Astrocyte (in vitro differentiated cells and primary cell): ENCODE results near the gene GHITM. TPM values are rescaled to one million over a fixed set of nuclear protein-coding genes. Genes with fewer than 3 reads are reported as not detected.
"Not testable (repeated sequence)": the region's sequence is repeated elsewhere in the genome, so short reads cannot be mapped to it uniquely, and the experiment has no call there.

ENCODE experiments used
- DNase-seq: peaks from one replicate; pipeline ENCODE4 v3.0.0-alpha.2; 2010; ENCODE audit warnings: low read depth
- FAIRE-seq: peaks from 2 replicates; lab custom pipeline; 2011; peaks lifted over from hg19 to GRCh38; lab: Jason Lieb, UNC
- H2AFZ ChIP-seq: 2 replicates; pipeline ENCODE4 v1.6.0; 2012; ENCODE audit warnings: low read depth, low read length, inconsistent platforms
- H3K27ac ChIP-seq: 2 replicates; pipeline ENCODE4 v1.5.1; 2011; ENCODE audit warnings: low read depth, low read length, inconsistent platforms
- H3K27me3 ChIP-seq: 2 replicates; pipeline ENCODE4 v1.6.0; 2011; ENCODE audit warnings: low read length, inconsistent platforms; ENCODE audit not compliant: insufficient read depth
- H3K36me3 ChIP-seq: 2 replicates; pipeline ENCODE4 v1.5.1; 2011; ENCODE audit warnings: low read length, inconsistent platforms; ENCODE audit not compliant: insufficient read depth
- H3K4me1 ChIP-seq: 2 replicates; pipeline ENCODE4 v1.5.1; 2011; ENCODE audit warnings: low read length, inconsistent platforms; ENCODE audit not compliant: insufficient read depth
- H3K4me2 ChIP-seq: 2 replicates; pipeline ENCODE4 v1.6.0; 2012; ENCODE audit warnings: low read length, inconsistent platforms
- H3K4me3 ChIP-seq: 2 replicates; pipeline ENCODE4 v1.5.1; 2011; ENCODE audit warnings: low read depth, mild to moderate bottlenecking, low read length, inconsistent platforms; ENCODE audit not compliant: insufficient read depth
- H3K79me2 ChIP-seq: 2 replicates; pipeline ENCODE4 v1.6.0; 2012; ENCODE audit warnings: mild to moderate bottlenecking, low read length, inconsistent platforms; ENCODE audit not compliant: insufficient read depth
- H3K9ac ChIP-seq: 2 replicates; pipeline ENCODE4 v1.6.0; 2012; ENCODE audit warnings: mild to moderate bottlenecking, low read length, inconsistent platforms
- H3K9me3 ChIP-seq: 2 replicates; pipeline ENCODE4 v1.5.1; 2012; ENCODE audit warnings: low read depth, mild to moderate bottlenecking, low read length, inconsistent platforms; ENCODE audit not compliant: insufficient read depth
- H4K20me1 ChIP-seq: 2 replicates; pipeline ENCODE4 v1.6.0; 2012; ENCODE audit warnings: low read length, inconsistent platforms; ENCODE audit not compliant: insufficient read depth
- H3K27ac Mint-ChIP-seq: one replicate; pipeline ENCODE4 v1.8.0; 2021; ENCODE audit warnings: mild to moderate bottlenecking, mixed read lengths; ENCODE audit not compliant: unreplicated experiment
- H3K27me3 Mint-ChIP-seq: one replicate; pipeline ENCODE4 v1.8.0; 2021; ENCODE audit warnings: low read depth, mixed read lengths; ENCODE audit not compliant: unreplicated experiment
- H3K36me3 Mint-ChIP-seq: one replicate; pipeline ENCODE4 v1.8.0; 2021; ENCODE audit warnings: low read depth, mixed read lengths; ENCODE audit not compliant: unreplicated experiment
- H3K4me1 Mint-ChIP-seq: one replicate; pipeline ENCODE4 v1.8.0; 2021; ENCODE audit warnings: low read depth, mixed read lengths; ENCODE audit not compliant: unreplicated experiment
- H3K4me3 Mint-ChIP-seq: one replicate; pipeline ENCODE4 v1.8.0; 2021; ENCODE audit warnings: mild to moderate bottlenecking, moderate library complexity, mixed read lengths; ENCODE audit not compliant: unreplicated experiment
- H3K9me3 Mint-ChIP-seq: one replicate; pipeline ENCODE4 v1.8.0; 2021; ENCODE audit warnings: mild to moderate bottlenecking, mixed read lengths; ENCODE audit not compliant: unreplicated experiment
- CTCF ChIP-seq: IDR thresholded peaks from 2 replicates; pipeline ENCODE4 v1.5.1; 2011; ENCODE audit warnings: low read depth, mild to moderate bottlenecking, inconsistent platforms, low read length, moderate library complexity; ENCODE audit not compliant: insufficient read depth
- EZH2 ChIP-seq: IDR thresholded peaks from 2 replicates; pipeline ENCODE4 v1.6.1; 2012; ENCODE audit warnings: mild to moderate bottlenecking, low read length, inconsistent platforms; ENCODE audit not compliant: insufficient read depth
- total RNA-seq: library from RNA; stranded (reverse); gene quantifications from 2 replicates; pipeline ENCODE4 v1.2.1, GENCODE V29; 2021

The GHITM gene
- total RNA-seq, 1 donor from 2014 or later: 143 TPM

GRCh38 chr10:84108797-84109196 lies 30.5 kb upstream of the GHITM start:
- Mint-ChIP-seq H3K36me3 (no peaks in the 10 kb centered on the region), H3K4me3 (no peak overlapping the region), H3K4me1 (no peaks in the 10 kb centered on the region), H3K27me3 (no peaks in the 10 kb centered on the region), H3K9me3 (no peaks in the 10 kb centered on the region), H3K27ac (no peak overlapping the region)
- TF ChIP-seq EZH2 (no peak), CTCF (no peak)
- no peak overlapping the region for H3K27ac ChIP-seq
- no peak overlapping the region for H3K4me2 ChIP-seq
- H3K9ac ChIP-seq: no peak overlapping the region
- no peak overlapping the region for H3K4me3 ChIP-seq
- DNase-seq (no peak), FAIRE-seq (no peak)
- H3K4me1 ChIP-seq: no peaks in the 10 kb centered on the region
- H3K9me3 ChIP-seq: no peaks in the 10 kb centered on the region
- H2AFZ ChIP-seq: no peak overlapping the region
- no peaks in the 10 kb centered on the region for H3K36me3 ChIP-seq
- no peaks in the 10 kb centered on the region for H4K20me1 ChIP-seq
- H3K27me3 ChIP-seq: no peaks in the 10 kb centered on the region
- H3K79me2 ChIP-seq: no peaks in the 10 kb centered on the region

GRCh38 chr10:84109772-84110171 lies 29.5 kb upstream of the GHITM start:
- H2AFZ ChIP-seq, H3K27me3 ChIP-seq, H3K27ac ChIP-seq, DNase-seq, H3K9ac ChIP-seq, H4K20me1 ChIP-seq, H3K36me3 ChIP-seq, H3K27ac Mint-ChIP-seq, H3K4me3 Mint-ChIP-seq, H3K27me3 Mint-ChIP-seq, H3K36me3 Mint-ChIP-seq, H3K9me3 ChIP-seq, H3K4me1 ChIP-seq, H3K4me1 Mint-ChIP-seq, H3K4me2 ChIP-seq, H3K79me2 ChIP-seq, H3K9me3 Mint-ChIP-seq, H3K4me3 ChIP-seq, FAIRE-seq: not testable (repeated sequence)

DNA sequence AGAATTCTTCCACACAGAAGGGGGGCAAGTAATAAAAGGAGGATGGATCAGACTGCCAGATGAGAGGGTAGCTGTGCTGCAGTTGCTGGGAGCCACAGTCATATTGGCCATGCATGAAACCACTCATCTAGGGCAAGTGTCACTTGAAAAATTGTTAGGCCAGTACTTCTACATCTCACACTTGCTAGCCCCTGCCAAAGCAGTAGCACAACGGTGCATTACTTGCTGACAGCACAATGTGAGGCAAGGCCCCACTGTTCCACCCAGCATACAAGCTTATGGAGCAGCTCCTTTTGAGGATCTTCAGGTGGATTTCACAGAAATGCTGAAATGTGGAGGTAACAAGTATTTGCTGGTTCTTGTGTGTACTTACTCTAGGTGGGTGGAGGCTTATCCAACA lies 25.8 kb upstream of the GHITM start:
- H3K36me3 ChIP-seq, H3K79me2 ChIP-seq, H3K9me3 Mint-ChIP-seq, H3K4me1 Mint-ChIP-seq, H3K27me3 Mint-ChIP-seq, H3K9ac ChIP-seq, H3K4me1 ChIP-seq, FAIRE-seq, H3K4me3 Mint-ChIP-seq, H3K27ac Mint-ChIP-seq, H3K36me3 Mint-ChIP-seq, H3K4me3 ChIP-seq, H3K4me2 ChIP-seq, H4K20me1 ChIP-seq, H3K27ac ChIP-seq, H3K27me3 ChIP-seq, H3K9me3 ChIP-seq, H2AFZ ChIP-seq, DNase-seq: not testable (repeated sequence)
